CD4-positive, CD25-positive, alpha-beta regulatory T cell (primary cell): ENCODE measurements around the gene IFNA13. TPM values are rescaled to one million over a fixed set of nuclear protein-coding genes. Genes with fewer than 3 reads are reported as not detected.

Source experiments
- ATAC-seq, 2 donors: fragments of 150-1000 bp; cut with Tn5 transposase; one replicate each; pipeline ENCODE4 v1.10.0; 2021; ENCODE audit warnings: low read depth in 2 of 2, moderate number of reproducible peaks in 2 of 2, moderate library complexity in 1 of 2
- DNase-seq, 3 donors: peaks; one replicate each; pipeline versions ENCODE4 v3.0.0 to v3.0.0-alpha.2; 2012 to 2022; ENCODE audit warnings: mixed read lengths in 1 of 3
- H3K27ac ChIP-seq: one replicate; pipeline ENCODE4 v1.7.0; 2013; ENCODE audit warnings: mild to moderate bottlenecking, low read length; ENCODE audit not compliant: insufficient read depth, poor library complexity, severe bottlenecking
- H3K27me3 ChIP-seq: one replicate; pipeline ENCODE4 v1.7.0; 2013; ENCODE audit warnings: low read length; ENCODE audit not compliant: control insufficient read depth, insufficient read depth
- H3K36me3 ChIP-seq: one replicate; pipeline ENCODE4 v1.7.0; 2013; ENCODE audit warnings: mild to moderate bottlenecking, low read length, moderate library complexity; ENCODE audit not compliant: control insufficient read depth, insufficient read depth
- H3K4me1 ChIP-seq: 2 replicates; pipeline ENCODE4 v1.7.0; 2013; ENCODE audit warnings: mild to moderate bottlenecking, low read length; ENCODE audit not compliant: insufficient read depth, control insufficient read depth, poor library complexity, severe bottlenecking
- H3K4me3 ChIP-seq: one replicate; pipeline ENCODE4 v1.7.0; 2013; ENCODE audit warnings: low read depth, mild to moderate bottlenecking, low read length, moderate library complexity
- H3K9me3 ChIP-seq, 2 experiments: 1 replicate in 1 of 2; 2 replicates in 1 of 2; pipeline ENCODE4 v1.7.0; 2013; ENCODE audit warnings: low read length in 2 of 2, mild to moderate bottlenecking in 1 of 2, moderate library complexity in 1 of 2; ENCODE audit not compliant: control insufficient read depth in 2 of 2
- H3K27ac Mint-ChIP-seq, 3 donors: one replicate each; pipeline ENCODE4 v1.8.0; 2020 to 2022; ENCODE audit warnings: mild to moderate bottlenecking in 3 of 3, mixed read lengths in 3 of 3, moderate library complexity in 2 of 3
- H3K27me3 Mint-ChIP-seq: one replicate; pipeline ENCODE4 v1.8.0; 2022; ENCODE audit warnings: mild to moderate bottlenecking, mixed read lengths
- H3K36me3 Mint-ChIP-seq: one replicate; pipeline ENCODE4 v1.8.0; 2020; ENCODE audit warnings: mixed read lengths
- H3K4me1 Mint-ChIP-seq, 4 donors: one replicate each; pipeline ENCODE4 v1.8.0; 2020 to 2022; ENCODE audit warnings: mixed read lengths in 4 of 4, mild to moderate bottlenecking in 1 of 4
- H3K4me3 Mint-ChIP-seq, 4 donors: one replicate each; pipeline ENCODE4 v1.8.0; 2020 to 2022; ENCODE audit warnings: mild to moderate bottlenecking in 4 of 4, mixed read lengths in 4 of 4, moderate library complexity in 3 of 4
- H3K9me3 Mint-ChIP-seq, 7 donors: one replicate each; pipeline ENCODE4 v1.8.0; 2020 to 2022; ENCODE audit warnings: mixed read lengths in 7 of 7, mild to moderate bottlenecking in 3 of 7, moderate library complexity in 2 of 7
- polyA plus RNA-seq, 4 donors: library from polyadenylated mRNA; unstranded; fragments of 300-500 nt; fragmentation: Illumina TruSeq; gene quantifications; one replicate each; pipeline ENCODE4 v1.2.3, GENCODE V29; 2021
- total RNA-seq: library from RNA; stranded (reverse); gene quantifications from one replicate; pipeline ENCODE4 v1.2.3, GENCODE V29; 2022

The IFNA13 gene
- total and polyA plus RNA-seq, 5 donors from 2014 or later, result not detected

- Histone ChIP-seq H3K4me3 (no peak overlapping the region), H3K36me3 (no peaks in the 10 kb centered on the region), H3K4me1 (no peaks in the 10 kb centered on the region), H3K27ac (no peak overlapping the region), H3K27me3 (peaks cover 47% of the 10 kb centered on the region), H3K9me3 (peaks cover 0 to 5% of the 10 kb centered on the region in 2 experiments)
- Mint-ChIP-seq H3K27ac (no peak overlapping the region), H3K9me3 (peaks cover 0 to 7% (median under 1%) of the 10 kb centered on the region in 7 donors), H3K27me3 (peaks cover 49% of the 10 kb centered on the region), H3K36me3 (no peaks in the 10 kb centered on the region), H3K4me1 (no peaks in the 10 kb centered on the region), H3K4me3 (no peak overlapping the region)
- no peak for ATAC-seq
- DNase-seq, result no peak
Measured at GRCh38 chr9:21348430-21348970, 19.4 kb downstream of the IFNA13 start.

- no peak for DNase-seq
Measured at GRCh38 chr9:21340735-21341134, 27.1 kb downstream of the IFNA13 start.

GRCh38 chr9:21336457-21336856 lies 31.4 kb downstream of the IFNA13 start:
- Histone ChIP-seq H3K27ac (no peak overlapping the region), H3K4me1 (peaks cover 28% of the 10 kb centered on the region), H3K36me3 (peaks cover 9% of the 10 kb centered on the region), H3K9me3 (no peaks in the 10 kb centered on the region), H3K4me3 (no peak overlapping the region), H3K27me3 (peaks cover 11% of the 10 kb centered on the region)
- H3K27me3 Mint-ChIP-seq, result peaks cover 25% of the 10 kb centered on the region
- peak overlapping the region in 2 of 3 donors; percentile 37 to 97 for H3K27ac Mint-ChIP-seq
- H3K4me1 Mint-ChIP-seq, result peaks cover 27 to 47% (median 35%) of the 10 kb centered on the region in 4 donors
- no peak for DNase-seq
- H3K4me3 Mint-ChIP-seq, result peak overlapping the region; percentile 82 to 99 (median 96)
- no peak for ATAC-seq
- peaks cover 17% of the 10 kb centered on the region for H3K36me3 Mint-ChIP-seq
- H3K9me3 Mint-ChIP-seq, result no peaks in the 10 kb centered on the region

More at GRCh38 chr9:21340735-21341134, 27.1 kb downstream of the IFNA13 start:
- Mint-ChIP-seq H3K9me3 (peaks cover 0 to 6% (median 1%) of the 10 kb centered on the region in 7 donors), H3K4me3 (no peak overlapping the region), H3K4me1 (peaks cover 0 to 10% (median 6%) of the 10 kb centered on the region in 4 donors), H3K27me3 (peaks cover 56% of the 10 kb centered on the region), H3K36me3 (no peaks in the 10 kb centered on the region), H3K27ac (no peak overlapping the region)
- H3K4me1 ChIP-seq, result no peaks in the 10 kb centered on the region
- peaks cover 18% of the 10 kb centered on the region for H3K27me3 ChIP-seq
- no peak for ATAC-seq
- no peak overlapping the region for H3K4me3 ChIP-seq
- H3K9me3 ChIP-seq, result peaks cover 0 to 5% of the 10 kb centered on the region in 2 experiments
- H3K36me3 ChIP-seq, result no peaks in the 10 kb centered on the region
- H3K27ac ChIP-seq, result no peak overlapping the region

GRCh38 chr9:21334701-21335632 lies 32.9 kb downstream of the IFNA13 start, which contains the start of gene KLHL9:
Gene KLHL9, minus strand, starts transcription at chr9:21335404. Its CDS starts 545 bp downstream, at chr9:21334859.
- H3K4me1 ChIP-seq, result peaks cover 43% of the 10 kb centered on the region
- peak within 1 kb of the TSS; percentile 98 for H3K4me3 ChIP-seq
- H3K27me3 ChIP-seq, result peaks cover 2% of the 10 kb centered on the region
- Mint-ChIP-seq H3K27me3 (peaks cover 18% of the 10 kb centered on the region), H3K4me1 (peaks cover 27 to 62% (median 46%) of the 10 kb centered on the region in 4 donors), H3K4me3 (peak within 1 kb of the TSS; percentile 94 to 99 (median 96)), H3K9me3 (no peaks in the 10 kb centered on the region), H3K36me3 (peaks cover 17% of the 10 kb centered on the region), H3K27ac (peak within 1 kb of the TSS; percentile 93 to 97 (median 95))
- H3K36me3 ChIP-seq, result peaks cover 16% of the 10 kb centered on the region
- peak; percentile 75 to 92 (median 82) for DNase-seq
- H3K27ac ChIP-seq, result peak within 1 kb of the TSS; percentile 88
- no peaks in the 10 kb centered on the region for H3K9me3 ChIP-seq
- peak; percentile 81 to 82 for ATAC-seq

- peaks cover 13% of the 10 kb centered on the region for H3K27me3 Mint-ChIP-seq
- Histone ChIP-seq H3K9me3 (no peaks in the 10 kb centered on the region), H3K4me3 (peak overlapping the region; percentile 98), H3K36me3 (peaks cover 21% of the 10 kb centered on the region), H3K27ac (no peak overlapping the region), H3K4me1 (peaks cover 58% of the 10 kb centered on the region), H3K27me3 (no peaks in the 10 kb centered on the region)
- ATAC-seq, result no peak
- H3K9me3 Mint-ChIP-seq, result no peaks in the 10 kb centered on the region
- peaks cover 33 to 75% (median 57%) of the 10 kb centered on the region in 4 donors for H3K4me1 Mint-ChIP-seq
- peaks cover 17% of the 10 kb centered on the region for H3K36me3 Mint-ChIP-seq
- peak overlapping the region in 2 of 3 donors; percentile 10 to 93 for H3K27ac Mint-ChIP-seq
- DNase-seq, result no peak
- H3K4me3 Mint-ChIP-seq, result peak overlapping the region; percentile 94 to 99 (median 96)
Measured at GRCh38 chr9:21333226-21333625, 34.6 kb downstream of the IFNA13 start.

GRCh38 chr9:21331676-21332402 lies 36.0 kb downstream of the IFNA13 start:
- Histone ChIP-seq H3K4me3 (peak overlapping the region; percentile 98), H3K27me3 (no peaks in the 10 kb centered on the region), H3K9me3 (no peaks in the 10 kb centered on the region), H3K36me3 (peaks cover 21% of the 10 kb centered on the region), H3K27ac (no peak overlapping the region), H3K4me1 (peaks cover 66% of the 10 kb centered on the region)
- no peak for ATAC-seq
- H3K4me3 Mint-ChIP-seq, result peak overlapping the region; percentile 94 to 99 (median 96)
- H3K9me3 Mint-ChIP-seq, result no peaks in the 10 kb centered on the region
- H3K27me3 Mint-ChIP-seq, result peaks cover 8% of the 10 kb centered on the region
- H3K27ac Mint-ChIP-seq, result peak overlapping the region in 2 of 3 donors; percentile 15 to 20
- H3K36me3 Mint-ChIP-seq, result peaks cover 17% of the 10 kb centered on the region
- no peak for DNase-seq
- peaks cover 39 to 87% (median 70%) of the 10 kb centered on the region in 4 donors for H3K4me1 Mint-ChIP-seq

GRCh38 chr9:21326526-21327139 lies 41.2 kb downstream of the IFNA13 start:
- Mint-ChIP-seq H3K27ac (no peak overlapping the region), H3K4me3 (peak overlapping the region in 2 of 4 donors; percentile 7 to 75), H3K36me3 (peaks cover 10% of the 10 kb centered on the region), H3K4me1 (peaks cover 19 to 61% (median 53%) of the 10 kb centered on the region in 4 donors), H3K27me3 (no peaks in the 10 kb centered on the region), H3K9me3 (no peaks in the 10 kb centered on the region)
- peaks cover 31% of the 10 kb centered on the region for H3K36me3 ChIP-seq
- H3K4me1 ChIP-seq, result peaks cover 40% of the 10 kb centered on the region
- no peaks in the 10 kb centered on the region for H3K27me3 ChIP-seq
- no peaks in the 10 kb centered on the region for H3K9me3 ChIP-seq
- peak overlapping the region; percentile 36 for H3K27ac ChIP-seq
- H3K4me3 ChIP-seq, result peak overlapping the region; percentile 1
- ATAC-seq (peak; percentile 86), DNase-seq (peak in 2 of 3 donors; percentile 67)
